HG03460 (cell line): Measurements from ENCODE around the gene BCLAF1.

Experiments used
- ATAC-seq: cut with Tn5 transposase; IDR thresholded peaks from one replicate; pipeline ENCODE4 v1.9.1; 2021; ENCODE audit not compliant: unreplicated experiment

The BCLAF1 gene, protein sequence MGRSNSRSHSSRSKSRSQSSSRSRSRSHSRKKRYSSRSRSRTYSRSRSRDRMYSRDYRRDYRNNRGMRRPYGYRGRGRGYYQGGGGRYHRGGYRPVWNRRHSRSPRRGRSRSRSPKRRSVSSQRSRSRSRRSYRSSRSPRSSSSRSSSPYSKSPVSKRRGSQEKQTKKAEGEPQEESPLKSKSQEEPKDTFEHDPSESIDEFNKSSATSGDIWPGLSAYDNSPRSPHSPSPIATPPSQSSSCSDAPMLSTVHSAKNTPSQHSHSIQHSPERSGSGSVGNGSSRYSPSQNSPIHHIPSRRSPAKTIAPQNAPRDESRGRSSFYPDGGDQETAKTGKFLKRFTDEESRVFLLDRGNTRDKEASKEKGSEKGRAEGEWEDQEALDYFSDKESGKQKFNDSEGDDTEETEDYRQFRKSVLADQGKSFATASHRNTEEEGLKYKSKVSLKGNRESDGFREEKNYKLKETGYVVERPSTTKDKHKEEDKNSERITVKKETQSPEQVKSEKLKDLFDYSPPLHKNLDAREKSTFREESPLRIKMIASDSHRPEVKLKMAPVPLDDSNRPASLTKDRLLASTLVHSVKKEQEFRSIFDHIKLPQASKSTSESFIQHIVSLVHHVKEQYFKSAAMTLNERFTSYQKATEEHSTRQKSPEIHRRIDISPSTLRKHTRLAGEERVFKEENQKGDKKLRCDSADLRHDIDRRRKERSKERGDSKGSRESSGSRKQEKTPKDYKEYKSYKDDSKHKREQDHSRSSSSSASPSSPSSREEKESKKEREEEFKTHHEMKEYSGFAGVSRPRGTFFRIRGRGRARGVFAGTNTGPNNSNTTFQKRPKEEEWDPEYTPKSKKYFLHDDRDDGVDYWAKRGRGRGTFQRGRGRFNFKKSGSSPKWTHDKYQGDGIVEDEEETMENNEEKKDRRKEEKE

GRCh38 chr6:136289579-136290409 lies at the start of gene BCLAF1:
BCLAF1 (minus strand) TSS chr6:136289846; CDS start chr6:136279866, 9,980 bp downstream.
- peak; percentile 90 for ATAC-seq

- no peak for ATAC-seq
These were observed 48.8 kb upstream of the BCLAF1 start for GRCh38 chr6:136338486-136338885.

DNA sequence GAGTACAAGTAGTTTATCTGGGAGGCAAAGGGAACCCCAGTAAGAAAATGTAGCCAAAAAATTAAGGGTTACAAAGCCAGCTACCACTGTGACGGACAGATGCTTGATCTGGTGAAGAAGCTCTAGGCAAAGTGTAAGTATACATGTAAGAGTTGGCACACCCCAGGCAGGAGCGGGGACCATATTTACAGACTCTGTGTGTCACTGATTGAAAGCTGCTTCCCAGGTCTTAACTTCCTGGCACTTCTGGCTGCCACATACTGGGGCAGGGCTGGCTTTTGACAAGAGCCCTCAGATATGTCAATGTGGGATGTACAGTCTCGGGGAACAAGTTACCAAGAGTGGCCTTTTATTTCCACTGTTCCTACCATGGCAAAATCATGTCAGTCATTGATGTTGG lies 48.0 kb upstream of the BCLAF1 start:
- ATAC-seq = no peak

DNA sequence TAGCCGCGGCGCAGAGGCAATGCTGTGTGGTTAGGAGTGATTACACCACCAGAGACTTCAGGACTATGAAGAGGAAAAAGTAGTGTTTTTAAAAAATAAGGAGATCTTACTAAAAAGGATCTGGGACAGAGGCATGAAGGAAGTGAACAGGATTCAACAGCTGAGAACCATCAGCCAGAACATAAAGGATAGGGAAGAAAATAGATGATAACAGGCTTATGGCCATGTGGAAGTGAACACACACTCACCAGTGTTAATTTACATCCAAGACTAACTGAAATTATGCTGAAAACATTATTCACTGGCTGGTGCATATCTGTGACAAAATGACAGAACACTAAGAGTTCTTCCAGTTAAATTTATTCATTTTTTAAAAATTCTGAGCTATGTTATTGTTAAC lies 47.5 kb upstream of the BCLAF1 start:
- no peak for ATAC-seq

GRCh38 chr6:136335736-136336363 lies 46.2 kb upstream of the BCLAF1 start:
- no peak for ATAC-seq

GRCh38 chr6:136334853-136335252 lies 45.2 kb upstream of the BCLAF1 start:
- no peak for ATAC-seq

GRCh38 chr6:136334465-136334846 lies 44.8 kb upstream of the BCLAF1 start:
- ATAC-seq = no peak

- no peak for ATAC-seq
These were observed 44.3 kb upstream of the BCLAF1 start for GRCh38 chr6:136333824-136334464.

- no peak for ATAC-seq
These were observed 41.8 kb upstream of the BCLAF1 start for GRCh38 chr6:136331461-136331860.

- no peak for ATAC-seq
These were observed 41.0 kb upstream of the BCLAF1 start for GRCh38 chr6:136330634-136331033.

GRCh38 chr6:136326038-136326553 lies 36.5 kb upstream of the BCLAF1 start:
- no peak for ATAC-seq

DNA sequence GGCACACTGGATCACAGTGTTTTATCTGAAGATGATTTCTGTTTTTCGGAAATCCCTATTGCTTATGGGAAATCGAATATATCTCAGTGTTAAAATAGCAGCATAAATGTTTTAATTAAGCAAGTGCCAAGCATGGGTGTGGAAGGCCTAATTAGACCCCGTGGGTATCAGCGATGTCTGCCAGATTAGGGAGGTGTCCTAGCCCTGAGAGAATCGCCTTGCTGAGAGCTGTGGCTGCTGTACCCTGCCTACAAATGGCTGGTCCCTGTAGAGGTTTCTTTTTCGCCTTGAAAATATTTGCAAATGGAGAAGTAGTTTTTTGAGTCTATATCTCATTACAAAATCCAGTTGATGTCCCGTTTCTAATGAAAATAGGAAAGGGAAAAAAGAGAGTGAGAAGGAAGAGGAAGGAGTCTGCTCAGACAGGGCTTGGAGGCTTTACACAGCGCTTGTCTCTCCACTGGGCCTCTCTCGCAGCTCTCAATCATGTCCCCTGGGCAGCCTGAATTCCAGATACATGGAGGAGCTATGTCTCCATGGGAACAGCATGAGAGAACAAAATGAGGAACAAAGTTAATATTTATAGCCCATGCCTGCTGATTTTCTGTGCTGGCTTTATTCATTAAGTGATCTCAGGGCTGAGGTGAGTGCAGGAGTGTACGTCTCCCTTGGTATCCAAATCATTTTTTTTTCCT lies 35.2 kb upstream of the BCLAF1 start:
- ATAC-seq = no peak

DNA sequence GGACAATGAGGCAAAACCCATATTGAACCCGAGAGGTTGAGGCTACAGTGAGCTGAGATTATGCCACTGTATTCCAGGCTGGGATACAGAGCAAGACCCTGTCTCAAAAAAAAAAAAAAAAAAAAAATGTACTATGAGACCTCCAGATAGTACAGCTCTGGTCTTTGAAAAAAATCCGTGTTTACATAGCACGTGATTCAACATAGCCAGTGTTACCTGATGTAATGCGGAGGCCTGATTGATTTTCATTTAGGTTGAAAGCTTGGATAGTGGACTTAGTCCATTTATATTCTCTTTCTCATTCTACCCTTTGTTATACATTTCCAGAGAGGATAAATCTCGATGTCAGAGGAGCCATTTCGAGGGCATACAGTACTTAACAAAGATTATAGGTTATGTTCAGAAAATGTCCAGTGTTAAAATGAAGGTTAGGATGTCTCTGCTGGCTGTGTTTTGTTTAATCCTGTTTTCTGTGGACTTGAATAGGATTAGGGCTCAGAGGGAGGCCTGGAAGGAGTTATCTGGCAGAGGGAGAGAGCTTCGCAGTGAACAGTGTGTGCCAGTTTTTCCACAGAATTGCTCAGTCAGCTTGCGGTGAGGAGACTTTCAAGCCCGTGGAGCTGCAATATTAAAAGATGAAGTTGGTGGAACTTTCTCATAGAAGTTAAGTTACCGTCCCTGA lies 33.9 kb upstream of the BCLAF1 start:
- no peak for ATAC-seq

- no peak for ATAC-seq
These were observed 30.1 kb upstream of the BCLAF1 start for GRCh38 chr6:136319732-136320131.

DNA sequence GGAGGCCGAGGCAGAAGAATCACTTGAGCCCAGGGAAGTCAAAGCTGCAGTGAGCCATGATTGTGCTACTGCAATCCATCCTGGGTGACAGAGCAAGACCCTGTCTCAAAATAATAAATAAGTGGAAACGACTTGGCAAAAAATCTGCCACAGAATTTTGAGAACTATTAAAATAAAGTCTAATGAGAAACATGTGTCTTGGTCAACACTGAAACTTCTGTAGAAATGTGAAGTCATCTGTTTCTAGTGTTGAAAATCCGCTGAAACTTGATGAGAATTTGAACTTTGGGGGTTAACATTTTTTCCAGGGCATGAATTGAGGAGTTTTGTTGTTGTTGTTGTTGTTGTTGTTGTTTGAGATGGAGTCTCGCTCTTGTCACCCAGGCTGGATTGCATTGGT lies 29.0 kb upstream of the BCLAF1 start:
- ATAC-seq = no peak

DNA sequence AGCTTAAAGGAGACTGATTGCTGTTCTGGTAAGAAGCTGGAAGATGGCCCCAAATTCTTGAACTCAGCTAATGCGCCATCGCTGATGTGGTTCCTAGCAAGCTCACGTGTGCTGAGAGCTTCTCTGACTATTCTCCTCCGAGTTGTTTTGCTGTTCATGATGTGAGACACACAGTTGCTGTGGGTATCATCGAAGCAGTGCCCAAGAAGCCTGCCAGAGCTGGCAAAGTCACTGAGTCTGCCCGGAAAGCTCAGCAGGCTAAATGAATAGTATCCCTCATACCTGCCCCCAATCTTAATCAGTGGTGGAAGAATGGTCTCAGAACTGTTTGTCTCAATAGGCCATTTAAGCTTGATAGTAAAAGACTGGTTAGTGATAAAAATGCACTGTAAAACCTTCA lies 28.3 kb upstream of the BCLAF1 start:
- ATAC-seq = no peak

- no peak for ATAC-seq
These were observed 27.5 kb upstream of the BCLAF1 start for GRCh38 chr6:136317021-136317694.

GRCh38 chr6:136315594-136315993 lies 25.9 kb upstream of the BCLAF1 start:
- ATAC-seq = no peak
